Measurements from ENCODE around the gene CUL9.

- TF ChIP-seq CTCF (IDR thresholded peaks at IDR 0.05), result no peak
- TF ChIP-seq POLR2A (IDR thresholded peaks at IDR 0.05), result no peak
These were observed 5.8 kb downstream of the CUL9 start for GRCh38 chr6:43187821-43188220.
